SK-N-SH (cell line): ENCODE data around the gene QKI. TPM values are rescaled to one million over a fixed set of nuclear protein-coding genes. Genes with fewer than 3 reads are reported as not detected.

ENCODE experiments used
- CTCF ChIA-PET: fragments of 300-600, 350-600 bp; formaldehyde crosslinking; extraction: SDS; loops from one replicate; lab custom pipeline; 2021; lab: Yijun Ruan, JAX
- POLR2A ChIA-PET: fragments of 350-600 bp; sonication (Branson Sonifier 250); formaldehyde crosslinking; extraction: SDS; loops from one replicate; lab custom pipeline; 2020; ENCODE audit warnings: antibody characterized with exemption, inconsistent platforms; lab: Yijun Ruan, JAX
- DNase-seq: peaks from one replicate; pipeline ENCODE4 v3.0.0; 2012
- H2AFZ ChIP-seq: fragments of 200-600 bp; sonication (generic); 2 replicates; pipeline ENCODE4 v1.8.1; 2016; ENCODE audit warnings: antibody characterized with exemption, mild to moderate bottlenecking, low read depth
- H3F3A ChIP-seq: fragments of 200-600 bp; sonication (generic); replicated peaks from 2 replicates; pipeline ENCODE3; 2016; ENCODE audit warnings: antibody characterized with exemption, mild to moderate bottlenecking; ENCODE audit not compliant: insufficient read depth
- H3K27ac ChIP-seq, 2 experiments: fragments of 200-500 bp in 1 of 2; fragments of 200-600 bp in 1 of 2; sonication (Bioruptor generic) in 1 of 2; sonication (generic), shearing (Covaris generic) in 1 of 2; 2 replicates each; pipeline versions ENCODE4 v1.5.1 to v1.6.1; 2014 to 2016; ENCODE audit warnings: low read depth in 2 of 2, inconsistent platforms in 1 of 2, low read length in 1 of 2, mild to moderate bottlenecking in 1 of 2, mixed read lengths in 1 of 2
- H3K27me3 ChIP-seq: fragments of 200-600 bp; sonication (generic), shearing (Covaris generic); 2 replicates; pipeline ENCODE4 v1.6.1; 2016; ENCODE audit warnings: mixed run types; ENCODE audit not compliant: insufficient read depth
- H3K36me3 ChIP-seq, 2 experiments: fragments of 200-500 bp in 1 of 2; fragments of 200-600 bp in 1 of 2; sonication (Bioruptor generic) in 1 of 2; sonication (generic) in 1 of 2; replicated peaks in 1 of 2; 2 replicates each; pipeline versions ENCODE3 to v1.5.1; 2014 to 2016; ENCODE audit warnings: low read length in 1 of 2, mild to moderate bottlenecking in 1 of 2; ENCODE audit not compliant: insufficient read depth in 2 of 2, control insufficient read depth in 1 of 2
- H3K4me1 ChIP-seq, 2 experiments: fragments of 200-500 bp in 1 of 2; fragments of 200-600 bp in 1 of 2; sonication (Bioruptor generic) in 1 of 2; sonication (generic), shearing (Covaris generic) in 1 of 2; 2 replicates each; pipeline versions ENCODE4 v1.5.1 to v1.6.1; 2014 to 2016; ENCODE audit warnings: low read depth in 1 of 2, low read length in 1 of 2, mixed run types in 1 of 2; ENCODE audit not compliant: insufficient read depth in 2 of 2, control insufficient read depth in 1 of 2
- H3K4me2 ChIP-seq: fragments of 200-600 bp; sonication (generic), shearing (Covaris generic); 2 replicates; pipeline ENCODE4 v1.6.1; 2017; ENCODE audit warnings: mixed run types
- H3K4me3 ChIP-seq, 2 experiments: fragments of 200-500 bp in 1 of 2; fragments of 200-600 bp in 1 of 2; sonication (Bioruptor generic) in 1 of 2; sonication (generic), shearing (Covaris generic) in 1 of 2; 2 replicates each; pipeline versions ENCODE4 v1.5.1 to v1.8.1; 2014 to 2016; ENCODE audit warnings: low read depth in 2 of 2, inconsistent platforms in 1 of 2, low read length in 1 of 2, mild to moderate bottlenecking in 1 of 2, mixed read lengths in 1 of 2, moderate library complexity in 1 of 2
- H3K79me2 ChIP-seq: fragments of 200-600 bp; sonication (generic); 2 replicates; pipeline ENCODE4 v1.8.1; 2017; ENCODE audit warnings: mild to moderate bottlenecking; ENCODE audit not compliant: insufficient read depth
- H3K9ac ChIP-seq: fragments of 200-600 bp; sonication (generic); 2 replicates; pipeline ENCODE4 v1.6.1; 2017; ENCODE audit warnings: mixed run types
- H3K9me2 ChIP-seq: fragments of 200-600 bp; sonication (generic); 2 replicates; pipeline ENCODE4 v1.6.1; 2017; ENCODE audit warnings: mixed run types
- H3K9me3 ChIP-seq: fragments of 200-600 bp; sonication (generic); 2 replicates; pipeline ENCODE4 v1.6.1; 2017; ENCODE audit warnings: mixed run types, mild to moderate bottlenecking, moderate library complexity
- H4K20me1 ChIP-seq: fragments of 200-600 bp; sonication (generic); 2 replicates; pipeline ENCODE4 v1.6.1; 2017; ENCODE audit warnings: mild to moderate bottlenecking, mixed run types; ENCODE audit not compliant: insufficient read depth
- CHD2 ChIP-seq: fragments of 150-350 bp; IDR thresholded peaks from 2 replicates; pipeline ENCODE4 v1.6.1; 2018; ENCODE audit warnings: low read length; ENCODE audit not compliant: partially characterized antibody
- ELF1 ChIP-seq: IDR thresholded peaks from 2 replicates; pipeline ENCODE4 v1.4.0; 2012
- EP300 ChIP-seq, 2 experiments: IDR thresholded peaks; 2 replicates each; pipeline versions ENCODE4 v1.4.0 to v1.6.1; 2012; ENCODE audit warnings: borderline replicate concordance in 1 of 2, low read depth in 1 of 2, low read length in 1 of 2
- FOSL2 ChIP-seq: IDR thresholded peaks from 2 replicates; pipeline ENCODE4 v1.4.0; 2012; ENCODE audit warnings: low read depth, mild to moderate bottlenecking, moderate library complexity, borderline replicate concordance
- FOXJ3 ChIP-seq: sonication (generic); formaldehyde crosslinking; IDR thresholded peaks from 2 replicates; pipeline ENCODE4 v1.5.1; 2020; ENCODE audit warnings: mild to moderate bottlenecking, missing genetic modification reagents
- FOXM1 ChIP-seq: IDR thresholded peaks from 2 replicates; pipeline ENCODE4 v1.4.0; 2012; ENCODE audit warnings: low read depth, mild to moderate bottlenecking
- GABPA ChIP-seq: IDR thresholded peaks from 2 replicates; pipeline ENCODE4 v1.4.0; 2012; ENCODE audit warnings: low read depth, mild to moderate bottlenecking
- GATA2 ChIP-seq: sonication (generic); formaldehyde crosslinking; IDR thresholded peaks from 2 replicates; pipeline ENCODE4 v1.5.0; 2020; ENCODE audit warnings: mild to moderate bottlenecking, missing genetic modification reagents
- JUND ChIP-seq: IDR thresholded peaks from 2 replicates; pipeline ENCODE4 v1.4.0; 2012
- MEF2A ChIP-seq: IDR thresholded peaks from 2 replicates; pipeline ENCODE4 v1.4.0; 2012; ENCODE audit warnings: low read depth, borderline replicate concordance
- MXI1 ChIP-seq: IDR thresholded peaks from 2 replicates; pipeline ENCODE4 v1.6.1; 2012; ENCODE audit warnings: mild to moderate bottlenecking, low read depth, low read length, improper control_type of control experiment
- NFIC ChIP-seq: IDR thresholded peaks from 2 replicates; pipeline ENCODE4 v1.4.0; 2012; ENCODE audit warnings: borderline replicate concordance
- NRF1 ChIP-seq: IDR thresholded peaks from 2 replicates; pipeline ENCODE4 v1.6.1; 2012; ENCODE audit warnings: low read depth, mild to moderate bottlenecking, low read length
- POLR2AphosphoS5 ChIP-seq: IDR thresholded peaks from 2 replicates; pipeline ENCODE4 v1.6.1; 2012; ENCODE audit warnings: low read depth, low read length
- RAD21 ChIP-seq: IDR thresholded peaks from 2 replicates; pipeline ENCODE4 v1.6.1; 2012; ENCODE audit warnings: mild to moderate bottlenecking, low read length
- RCOR1 ChIP-seq: fragments of 150-350 bp; IDR thresholded peaks from 2 replicates; pipeline ENCODE4 v1.6.1; 2017; ENCODE audit warnings: antibody characterized with exemption, low read length
- RFX5 ChIP-seq: IDR thresholded peaks from 2 replicates; pipeline ENCODE4 v1.6.1; 2012; ENCODE audit warnings: mild to moderate bottlenecking, improper control_type of control experiment, low read length
- SIN3A ChIP-seq: IDR thresholded peaks from 2 replicates; pipeline ENCODE4 v1.6.1; 2012; ENCODE audit warnings: low read depth, mild to moderate bottlenecking, low read length, moderate library complexity, borderline replicate concordance
- SMC3 ChIP-seq: IDR thresholded peaks from 2 replicates; pipeline ENCODE4 v1.6.1; 2012; ENCODE audit warnings: low read depth, low read length, improper control_type of control experiment
- TAF1 ChIP-seq: IDR thresholded peaks from 2 replicates; pipeline ENCODE4 v1.6.1; 2012; ENCODE audit warnings: low read depth, mild to moderate bottlenecking, low read length, moderate library complexity, borderline replicate concordance
- TCF12 ChIP-seq: IDR thresholded peaks from 2 replicates; pipeline ENCODE4 v1.4.0; 2012
- TEAD4 ChIP-seq: IDR thresholded peaks from 2 replicates; pipeline ENCODE4 v1.4.0; 2012; ENCODE audit warnings: mild to moderate bottlenecking, borderline replicate concordance; ENCODE audit not compliant: insufficient read depth
- YY1 ChIP-seq: IDR thresholded peaks from 2 replicates; pipeline ENCODE4 v1.4.0; 2012; ENCODE audit warnings: low read depth, mild to moderate bottlenecking
- WGBS: methylation state at CpG from one replicate; pipeline ENCODE4 v1.1.6; 2017; ENCODE audit warnings: low lambda C conversion rate; 5-methylcytosine and 5-hydroxymethylcytosine counted together
- polyA plus RNA-seq, 3 experiments: library from polyadenylated mRNA; depleted of rRNA; stranded (reverse); fragments of >200 nt; gene quantifications; 2 replicates each; pipeline ENCODE4 v1.2.3, GENCODE V29; 2012
- TF ChIP-seq, protein P1 (sequence below): fragments of 150-350 bp; IDR thresholded peaks from 2 replicates; pipeline ENCODE4 v1.6.1; 2016; ENCODE audit warnings: mild to moderate bottlenecking, low read depth, low read length
- TF ChIP-seq, protein P2 (sequence below): IDR thresholded peaks from 2 replicates; pipeline ENCODE4 v1.6.1; 2012; ENCODE audit warnings: mild to moderate bottlenecking, low read depth, low read length, moderate library complexity
- TF ChIP-seq, protein P3 (sequence below): IDR thresholded peaks from 2 replicates; pipeline ENCODE4 v1.4.0; 2012; ENCODE audit warnings: low read depth
- TF ChIP-seq, protein P4 (sequence below): IDR thresholded peaks from 2 replicates; pipeline ENCODE4 v1.4.0; 2012; ENCODE audit warnings: low read depth, borderline replicate concordance
- TF ChIP-seq, protein P5 (sequence below): IDR thresholded peaks from 2 replicates; pipeline ENCODE4 v1.4.0; 2012; ENCODE audit warnings: low read depth, borderline replicate concordance

QKI gene
- polyA plus RNA-seq, 1 of the 3 experiments (the other 2 are of a cell fraction): 51.1 TPM

DNA sequence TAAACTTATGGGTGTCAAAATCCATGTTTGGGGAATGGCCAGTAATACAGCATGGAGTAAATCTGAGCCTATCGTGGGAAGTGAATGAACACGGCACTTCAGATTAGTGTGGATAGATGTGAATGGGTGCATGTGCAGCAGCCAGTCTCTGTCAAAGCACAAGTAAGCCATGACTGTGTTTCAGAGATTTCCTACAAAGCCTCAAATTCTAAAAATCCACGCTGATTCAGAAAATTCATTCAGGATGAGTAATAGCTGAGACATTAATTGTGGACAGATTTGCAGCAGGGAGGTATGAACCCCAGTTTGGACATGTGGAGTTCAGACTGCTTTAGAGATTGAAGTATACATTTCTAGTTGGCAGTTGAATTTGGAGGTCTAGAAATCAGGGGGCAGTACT, 115.1 kb downstream of the QKI start:
- no peak overlapping the region; the same call in 1 of the 2 replicates for H3K9ac ChIP-seq
- DNase-seq: no peak
- H3K4me2 ChIP-seq: peak overlapping the region; percentile 30; the same call in 1 of the 2 replicates
- H3K27me3 ChIP-seq: no peaks in the 10 kb centered on the region
- peaks cover 27% of the 10 kb centered on the region for H3F3A ChIP-seq
- H2AFZ ChIP-seq: no peak overlapping the region
- no peaks in the 10 kb centered on the region for H3K36me3 ChIP-seq
- H3K9me3 ChIP-seq: no peaks in the 10 kb centered on the region
- WGBS: 15% methylated on average over 3 of the region's 3 CpGs
- H3K9me2 ChIP-seq: no peaks in the 10 kb centered on the region
- peaks cover 93% of the 10 kb centered on the region for H3K79me2 ChIP-seq
- H3K4me1 ChIP-seq: peaks cover 6 to 61% of the 10 kb centered on the region in 2 experiments
- ChIA-PET POLR2A (no interaction called here), CTCF (no interaction called here)
- H3K4me3 ChIP-seq: peak overlapping the region in 1 of 2 experiments; percentile 0; a peak in 1 of 4 replicates
- peak overlapping the region; percentile 28 to 68; a peak in 3 of 4 replicates for H3K27ac ChIP-seq
- peaks cover 65% of the 10 kb centered on the region for H4K20me1 ChIP-seq
- peak; percentile 26; the same call in 1 of the 2 replicates for TF ChIP-seq POLR2AphosphoS5
- TF ChIP-seq MXI1: no peak
- TF ChIP-seq GABPA: no peak
- no peak for TF ChIP-seq SMC3
- TF ChIP-seq ELF1: no peak
- TF ChIP-seq SIN3A: 0 out of 2 replicates have a peak, but pooled peaks have one; percentile 58
- peak; percentile 97 for TF ChIP-seq FOSL2
- peak; percentile 84 for TF ChIP-seq TEAD4
- peak; percentile 58; the same call in 1 of the 2 replicates for TF ChIP-seq MEF2A
- no peak for TF ChIP-seq CHD2
- TF ChIP-seq, protein P1, sequence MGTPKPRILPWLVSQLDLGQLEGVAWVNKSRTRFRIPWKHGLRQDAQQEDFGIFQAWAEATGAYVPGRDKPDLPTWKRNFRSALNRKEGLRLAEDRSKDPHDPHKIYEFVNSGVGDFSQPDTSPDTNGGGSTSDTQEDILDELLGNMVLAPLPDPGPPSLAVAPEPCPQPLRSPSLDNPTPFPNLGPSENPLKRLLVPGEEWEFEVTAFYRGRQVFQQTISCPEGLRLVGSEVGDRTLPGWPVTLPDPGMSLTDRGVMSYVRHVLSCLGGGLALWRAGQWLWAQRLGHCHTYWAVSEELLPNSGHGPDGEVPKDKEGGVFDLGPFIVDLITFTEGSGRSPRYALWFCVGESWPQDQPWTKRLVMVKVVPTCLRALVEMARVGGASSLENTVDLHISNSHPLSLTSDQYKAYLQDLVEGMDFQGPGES: no peak
- TF ChIP-seq RAD21: no peak
- TF ChIP-seq FOXM1: no peak
- peak; percentile 40; the same call in 1 of the 2 replicates for TF ChIP-seq YY1
- TF ChIP-seq, protein P2, sequence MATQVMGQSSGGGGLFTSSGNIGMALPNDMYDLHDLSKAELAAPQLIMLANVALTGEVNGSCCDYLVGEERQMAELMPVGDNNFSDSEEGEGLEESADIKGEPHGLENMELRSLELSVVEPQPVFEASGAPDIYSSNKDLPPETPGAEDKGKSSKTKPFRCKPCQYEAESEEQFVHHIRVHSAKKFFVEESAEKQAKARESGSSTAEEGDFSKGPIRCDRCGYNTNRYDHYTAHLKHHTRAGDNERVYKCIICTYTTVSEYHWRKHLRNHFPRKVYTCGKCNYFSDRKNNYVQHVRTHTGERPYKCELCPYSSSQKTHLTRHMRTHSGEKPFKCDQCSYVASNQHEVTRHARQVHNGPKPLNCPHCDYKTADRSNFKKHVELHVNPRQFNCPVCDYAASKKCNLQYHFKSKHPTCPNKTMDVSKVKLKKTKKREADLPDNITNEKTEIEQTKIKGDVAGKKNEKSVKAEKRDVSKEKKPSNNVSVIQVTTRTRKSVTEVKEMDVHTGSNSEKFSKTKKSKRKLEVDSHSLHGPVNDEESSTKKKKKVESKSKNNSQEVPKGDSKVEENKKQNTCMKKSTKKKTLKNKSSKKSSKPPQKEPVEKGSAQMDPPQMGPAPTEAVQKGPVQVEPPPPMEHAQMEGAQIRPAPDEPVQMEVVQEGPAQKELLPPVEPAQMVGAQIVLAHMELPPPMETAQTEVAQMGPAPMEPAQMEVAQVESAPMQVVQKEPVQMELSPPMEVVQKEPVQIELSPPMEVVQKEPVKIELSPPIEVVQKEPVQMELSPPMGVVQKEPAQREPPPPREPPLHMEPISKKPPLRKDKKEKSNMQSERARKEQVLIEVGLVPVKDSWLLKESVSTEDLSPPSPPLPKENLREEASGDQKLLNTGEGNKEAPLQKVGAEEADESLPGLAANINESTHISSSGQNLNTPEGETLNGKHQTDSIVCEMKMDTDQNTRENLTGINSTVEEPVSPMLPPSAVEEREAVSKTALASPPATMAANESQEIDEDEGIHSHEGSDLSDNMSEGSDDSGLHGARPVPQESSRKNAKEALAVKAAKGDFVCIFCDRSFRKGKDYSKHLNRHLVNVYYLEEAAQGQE: no peak
- no peak for TF ChIP-seq GATA2 (CRISPR knock-in tag)
- no peak for TF ChIP-seq TAF1
- peak; percentile 93 for TF ChIP-seq TCF12
- TF ChIP-seq NRF1: no peak
- TF ChIP-seq JUND: peak; percentile 93
- TF ChIP-seq, protein P3, sequence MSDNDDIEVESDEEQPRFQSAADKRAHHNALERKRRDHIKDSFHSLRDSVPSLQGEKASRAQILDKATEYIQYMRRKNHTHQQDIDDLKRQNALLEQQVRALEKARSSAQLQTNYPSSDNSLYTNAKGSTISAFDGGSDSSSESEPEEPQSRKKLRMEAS: peak; percentile 86
- TF ChIP-seq EP300 (IDR thresholded peaks at IDR 0.05; ENCODE audit: borderline replicate concordance in 1 of 2, low read depth in 1 of 2, low read length in 1 of 2): peak in 1 of 2 experiments; percentile 61; a peak in 1 of 4 replicates
- TF ChIP-seq, protein P4, sequence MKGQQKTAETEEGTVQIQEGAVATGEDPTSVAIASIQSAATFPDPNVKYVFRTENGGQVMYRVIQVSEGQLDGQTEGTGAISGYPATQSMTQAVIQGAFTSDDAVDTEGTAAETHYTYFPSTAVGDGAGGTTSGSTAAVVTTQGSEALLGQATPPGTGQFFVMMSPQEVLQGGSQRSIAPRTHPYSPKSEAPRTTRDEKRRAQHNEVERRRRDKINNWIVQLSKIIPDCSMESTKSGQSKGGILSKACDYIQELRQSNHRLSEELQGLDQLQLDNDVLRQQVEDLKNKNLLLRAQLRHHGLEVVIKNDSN: peak; percentile 14; the same call in 1 of the 2 replicates
- TF ChIP-seq NFIC: peak; percentile 41; the same call in 1 of the 2 replicates
- TF ChIP-seq FOXJ3 (CRISPR knock-in tag): no peak
- no peak for TF ChIP-seq RCOR1
- TF ChIP-seq, protein P5, sequence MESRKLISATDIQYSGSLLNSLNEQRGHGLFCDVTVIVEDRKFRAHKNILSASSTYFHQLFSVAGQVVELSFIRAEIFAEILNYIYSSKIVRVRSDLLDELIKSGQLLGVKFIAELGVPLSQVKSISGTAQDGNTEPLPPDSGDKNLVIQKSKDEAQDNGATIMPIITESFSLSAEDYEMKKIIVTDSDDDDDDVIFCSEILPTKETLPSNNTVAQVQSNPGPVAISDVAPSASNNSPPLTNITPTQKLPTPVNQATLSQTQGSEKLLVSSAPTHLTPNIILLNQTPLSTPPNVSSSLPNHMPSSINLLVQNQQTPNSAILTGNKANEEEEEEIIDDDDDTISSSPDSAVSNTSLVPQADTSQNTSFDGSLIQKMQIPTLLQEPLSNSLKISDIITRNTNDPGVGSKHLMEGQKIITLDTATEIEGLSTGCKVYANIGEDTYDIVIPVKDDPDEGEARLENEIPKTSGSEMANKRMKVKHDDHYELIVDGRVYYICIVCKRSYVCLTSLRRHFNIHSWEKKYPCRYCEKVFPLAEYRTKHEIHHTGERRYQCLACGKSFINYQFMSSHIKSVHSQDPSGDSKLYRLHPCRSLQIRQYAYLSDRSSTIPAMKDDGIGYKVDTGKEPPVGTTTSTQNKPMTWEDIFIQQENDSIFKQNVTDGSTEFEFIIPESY: no peak
- TF ChIP-seq RFX5: no peak
